Heart left ventricle (tissue), 13 donors: Measurements from ENCODE around the gene BEAN1.

Experiments used
- CTCF ChIP-seq, 12 donors: fragments of 200-600 bp; sonication (generic) in 4 of 12; IDR thresholded peaks; one replicate each; pipeline versions ENCODE4 v1.5.0 to v1.8.0; 2018 to 2022; ENCODE audit warnings: antibody characterized with exemption in 12 of 12, mild to moderate bottlenecking in 5 of 12
- POLR2A ChIP-seq, 2 donors: fragments of 450-650 bp; IDR thresholded peaks; one replicate each; pipeline ENCODE4 v1.6.1; 2017; ENCODE audit warnings: antibody characterized with exemption in 2 of 2, mild to moderate bottlenecking in 2 of 2, moderate library complexity in 2 of 2
- donor health status: ischemic (EF 13 %, LVEDD 7.1; RV severe dilation, severe dysfunction).
- donor health status: DM: no; HTN: yes; CAD: no.
- donor health status: DM: no; HTN: no; CAD: no.
- donor health status: ischemic (EF 25% LVEDD 6.9; RV normal size, moderate dysfunction).
- donor health status: ischemic (EF 25% LVEDD 5.7; RV mildly dilated, moderate dysfunction).
- donor health status: ischemic (EF 35%, LVEDD 5.7; RV mildly dilated, moderate dysfunction).
- donor health status: nonischemic (EF 11% LVEDD 7.7; RV severe dilation, severe dysfunction).
- donor health status: DM: yes; HTN: yes; CAD: no.
- donor health status: PGD.
- donor health status: ischemic (EF 29% LVEDD 5.4; RV normal size, mild dysfunction).
- donor health status: nonischemic (EF 23%, LVEDD 6.1; RV moderate dilation, normal function).

GRCh38 chr16:66485376-66485775, 58.3 kb downstream of the BEAN1 start:
- no peak for TF ChIP-seq CTCF (IDR thresholded peaks at IDR 0.05)
- TF ChIP-seq POLR2A (IDR thresholded peaks at IDR 0.05) = no peak
